ENCODE data around the gene COG5. TPM values are rescaled to one million over a fixed set of nuclear protein-coding genes. Genes with fewer than 3 reads are reported as not detected.

Gene COG5
- total and polyA plus RNA-seq, 10 of the 15 experiments (the other 5 are each of a cell fraction or from before 2014, with no cell fraction given), result 5.5 to 27.9 (median 15.6) TPM

GRCh38 chr7:107206706-107207105 is 357.0 kb downstream of the COG5 start:
- Histone ChIP-seq H3K27ac (ENCODE audit: control insufficient read depth, insufficient read depth) (no peak overlapping the region), H2AFZ (ENCODE audit: control insufficient read depth, low read depth, low read length) (no peak overlapping the region), H3K4me2 (ENCODE audit: control insufficient read depth, insufficient read depth) (no peak overlapping the region), H3K27me3 (replicated peaks in 1 of 2; ENCODE audit: control insufficient read depth in 2 of 2, insufficient read depth in 2 of 2, low read length in 1 of 2) (no peaks in the 10 kb centered on the region), H3K9ac (ENCODE audit: control insufficient read depth, insufficient read depth, low read length) (no peak overlapping the region), H3K9me3 (replicated peaks; ENCODE audit: control insufficient read depth, insufficient read depth, low read length) (no peaks in the 10 kb centered on the region), H4K20me1 (ENCODE audit: control insufficient read depth, insufficient read depth) (no peaks in the 10 kb centered on the region), H3K79me2 (ENCODE audit: control insufficient read depth, insufficient read depth, low read length) (no peaks in the 10 kb centered on the region), H3K4me3 (no peak overlapping the region), H3K4me1 (ENCODE audit: control insufficient read depth, insufficient read depth, low read length) (no peaks in the 10 kb centered on the region), H3K36me3 (ENCODE audit: control insufficient read depth in 2 of 2, insufficient read depth in 2 of 2, low read length in 1 of 2) (peaks cover 2 to 10% of the 10 kb centered on the region in 2 experiments; a peak in 3 of 4 replicates)
- ATAC-seq (no peak), FAIRE-seq (no peak), DNase-seq (ENCODE audit: low read depth, low spot score) (no peak)
- CTCF ChIA-PET, result interaction anchor here (1.6 to 1.9 kb wide), 2 partner anchors 11 to 294 kb away, joined by 3 to 7 read pairs; no protein-coding TSS in a partner anchor
- 99% methylated on average over 3 of the region's 3 CpGs for WGBS (ENCODE audit: insufficient coverage, insufficient replicate concordance, low lambda C conversion rate, missing lambda C conversion rate)
- RAD21 ChIA-PET (ENCODE audit: unreplicated experiment), result no interaction called here
- in situ Hi-C loops (cut with MboI), result loop anchor here (10.0 kb wide), 1 partner anchor 518 kb away; no protein-coding TSS in a partner anchor
- intact Hi-C loops (cut with micrococcal nuclease; ENCODE audit: unreplicated experiment), result no loop called here
- POLR2A ChIA-PET, result no interaction called here
- BruUV-seq (replicated peaks), result no TSS peak
- SMC1A ChIA-PET (ENCODE audit: uncharacterized antibody, unreplicated experiment), result interaction anchor here (0.9 to 1.1 kb wide), 2 partner anchors 32 to 181 kb away, joined by 3 read pairs; no protein-coding TSS in a partner anchor
- TF ChIP-seq, protein P1, sequence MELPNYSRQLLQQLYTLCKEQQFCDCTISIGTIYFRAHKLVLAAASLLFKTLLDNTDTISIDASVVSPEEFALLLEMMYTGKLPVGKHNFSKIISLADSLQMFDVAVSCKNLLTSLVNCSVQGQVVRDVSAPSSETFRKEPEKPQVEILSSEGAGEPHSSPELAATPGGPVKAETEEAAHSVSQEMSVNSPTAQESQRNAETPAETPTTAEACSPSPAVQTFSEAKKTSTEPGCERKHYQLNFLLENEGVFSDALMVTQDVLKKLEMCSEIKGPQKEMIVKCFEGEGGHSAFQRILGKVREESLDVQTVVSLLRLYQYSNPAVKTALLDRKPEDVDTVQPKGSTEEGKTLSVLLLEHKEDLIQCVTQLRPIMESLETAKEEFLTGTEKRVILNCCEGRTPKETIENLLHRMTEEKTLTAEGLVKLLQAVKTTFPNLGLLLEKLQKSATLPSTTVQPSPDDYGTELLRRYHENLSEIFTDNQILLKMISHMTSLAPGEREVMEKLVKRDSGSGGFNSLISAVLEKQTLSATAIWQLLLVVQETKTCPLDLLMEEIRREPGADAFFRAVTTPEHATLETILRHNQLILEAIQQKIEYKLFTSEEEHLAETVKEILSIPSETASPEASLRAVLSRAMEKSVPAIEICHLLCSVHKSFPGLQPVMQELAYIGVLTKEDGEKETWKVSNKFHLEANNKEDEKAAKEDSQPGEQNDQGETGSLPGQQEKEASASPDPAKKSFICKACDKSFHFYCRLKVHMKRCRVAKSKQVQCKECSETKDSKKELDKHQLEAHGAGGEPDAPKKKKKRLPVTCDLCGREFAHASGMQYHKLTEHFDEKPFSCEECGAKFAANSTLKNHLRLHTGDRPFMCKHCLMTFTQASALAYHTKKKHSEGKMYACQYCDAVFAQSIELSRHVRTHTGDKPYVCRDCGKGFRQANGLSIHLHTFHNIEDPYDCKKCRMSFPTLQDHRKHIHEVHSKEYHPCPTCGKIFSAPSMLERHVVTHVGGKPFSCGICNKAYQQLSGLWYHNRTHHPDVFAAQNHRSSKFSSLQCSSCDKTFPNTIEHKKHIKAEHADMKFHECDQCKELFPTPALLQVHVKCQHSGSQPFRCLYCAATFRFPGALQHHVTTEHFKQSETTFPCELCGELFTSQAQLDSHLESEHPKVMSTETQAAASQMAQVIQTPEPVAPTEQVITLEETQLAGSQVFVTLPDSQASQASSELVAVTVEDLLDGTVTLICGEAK (IDR thresholded peaks at IDR 0.05; ENCODE audit: borderline replicate concordance), result no peak
- TF ChIP-seq PML (IDR thresholded peaks at IDR 0.05; ENCODE audit: low read length) (no peak), RELB (IDR thresholded peaks at IDR 0.05; ENCODE audit: low read depth) (no peak), SRF (IDR thresholded peaks at IDR 0.05; ENCODE audit: low read depth in 2 of 2, low read length in 2 of 2) (no peak), CREB1 (IDR thresholded peaks at IDR 0.05; ENCODE audit: low read depth) (no peak), ZSCAN29 (IDR thresholded peaks at IDR 0.05) (no peak), EED (IDR thresholded peaks at IDR 0.05; ENCODE audit: low read depth) (no peak), IKZF2 (IDR thresholded peaks at IDR 0.05) (no peak), CBX5 (IDR thresholded peaks at IDR 0.05; ENCODE audit: low read depth) (no peak), BMI1 (IDR thresholded peaks at IDR 0.05; ENCODE audit: borderline replicate concordance) (no peak), BHLHE40 (IDR thresholded peaks at IDR 0.05; ENCODE audit: borderline replicate concordance in 1 of 2, low read depth in 2 of 2, low read length in 1 of 2) (no peak), RUNX3 (IDR thresholded peaks at IDR 0.05; ENCODE audit: low read length) (no peak), FOXM1 (IDR thresholded peaks at IDR 0.05; ENCODE audit: low read depth, low read length) (no peak)
- TF ChIP-seq, protein P2, sequence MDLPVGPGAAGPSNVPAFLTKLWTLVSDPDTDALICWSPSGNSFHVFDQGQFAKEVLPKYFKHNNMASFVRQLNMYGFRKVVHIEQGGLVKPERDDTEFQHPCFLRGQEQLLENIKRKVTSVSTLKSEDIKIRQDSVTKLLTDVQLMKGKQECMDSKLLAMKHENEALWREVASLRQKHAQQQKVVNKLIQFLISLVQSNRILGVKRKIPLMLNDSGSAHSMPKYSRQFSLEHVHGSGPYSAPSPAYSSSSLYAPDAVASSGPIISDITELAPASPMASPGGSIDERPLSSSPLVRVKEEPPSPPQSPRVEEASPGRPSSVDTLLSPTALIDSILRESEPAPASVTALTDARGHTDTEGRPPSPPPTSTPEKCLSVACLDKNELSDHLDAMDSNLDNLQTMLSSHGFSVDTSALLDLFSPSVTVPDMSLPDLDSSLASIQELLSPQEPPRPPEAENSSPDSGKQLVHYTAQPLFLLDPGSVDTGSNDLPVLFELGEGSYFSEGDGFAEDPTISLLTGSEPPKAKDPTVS (IDR thresholded peaks at IDR 0.05; ENCODE audit: low read depth, low read length), result no peak
- TF ChIP-seq, protein P3, sequence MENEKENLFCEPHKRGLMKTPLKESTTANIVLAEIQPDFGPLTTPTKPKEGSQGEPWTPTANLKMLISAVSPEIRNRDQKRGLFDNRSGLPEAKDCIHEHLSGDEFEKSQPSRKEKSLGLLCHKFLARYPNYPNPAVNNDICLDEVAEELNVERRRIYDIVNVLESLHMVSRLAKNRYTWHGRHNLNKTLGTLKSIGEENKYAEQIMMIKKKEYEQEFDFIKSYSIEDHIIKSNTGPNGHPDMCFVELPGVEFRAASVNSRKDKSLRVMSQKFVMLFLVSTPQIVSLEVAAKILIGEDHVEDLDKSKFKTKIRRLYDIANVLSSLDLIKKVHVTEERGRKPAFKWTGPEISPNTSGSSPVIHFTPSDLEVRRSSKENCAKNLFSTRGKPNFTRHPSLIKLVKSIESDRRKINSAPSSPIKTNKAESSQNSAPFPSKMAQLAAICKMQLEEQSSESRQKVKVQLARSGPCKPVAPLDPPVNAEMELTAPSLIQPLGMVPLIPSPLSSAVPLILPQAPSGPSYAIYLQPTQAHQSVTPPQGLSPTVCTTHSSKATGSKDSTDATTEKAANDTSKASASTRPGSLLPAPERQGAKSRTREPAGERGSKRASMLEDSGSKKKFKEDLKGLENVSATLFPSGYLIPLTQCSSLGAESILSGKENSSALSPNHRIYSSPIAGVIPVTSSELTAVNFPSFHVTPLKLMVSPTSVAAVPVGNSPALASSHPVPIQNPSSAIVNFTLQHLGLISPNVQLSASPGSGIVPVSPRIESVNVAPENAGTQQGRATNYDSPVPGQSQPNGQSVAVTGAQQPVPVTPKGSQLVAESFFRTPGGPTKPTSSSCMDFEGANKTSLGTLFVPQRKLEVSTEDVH (IDR thresholded peaks at IDR 0.05; ENCODE audit: low read depth, partially characterized antibody), result no peak
